ENCODE measurements around the gene RILP. TPM values are rescaled to one million over a fixed set of nuclear protein-coding genes. Genes with fewer than 3 reads are reported as not detected.
A peak's percentile ranks its signal among the peaks of the same experiment; 100 is the strongest.

Gene RILP
- total RNA-seq, 1 donor from 2014 or later = 3.4 TPM

DNA sequence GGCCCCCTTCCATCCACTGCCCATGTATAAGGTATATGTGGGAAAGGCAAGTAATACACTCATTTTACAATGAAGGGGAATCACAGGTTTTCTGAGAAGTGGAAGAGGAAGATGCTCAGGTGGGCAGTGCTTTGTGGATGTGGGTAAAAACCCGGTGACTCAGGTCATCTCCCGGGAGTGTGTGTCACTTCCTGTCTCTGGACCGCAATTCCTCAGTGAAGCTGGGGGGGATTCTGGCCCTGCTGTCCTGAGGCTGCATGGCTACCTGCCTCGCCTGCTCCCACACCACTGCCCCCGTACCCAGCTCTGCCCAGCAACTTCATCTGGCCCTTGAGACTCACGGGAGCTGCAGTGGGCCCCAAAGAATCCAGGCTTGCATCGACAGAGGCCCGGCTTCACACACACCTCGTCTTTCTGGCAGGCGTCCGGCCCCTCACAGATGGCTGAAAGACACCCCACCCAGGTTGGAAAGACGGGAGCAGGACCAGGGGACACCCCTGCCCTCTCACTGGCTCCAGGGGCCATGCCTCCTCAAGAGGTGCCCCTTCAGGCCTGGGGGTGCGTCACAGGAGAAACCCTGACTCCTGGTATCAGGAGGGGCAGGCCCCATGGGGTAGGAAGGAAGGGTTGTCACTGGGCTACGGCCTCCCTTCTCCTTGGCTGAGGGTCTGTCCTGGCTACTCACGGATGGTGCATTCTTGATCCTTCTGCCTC lies 5.0 kb downstream of the RILP start:
- Histone ChIP-seq H3K36me3 (ENCODE audit: control insufficient read depth, insufficient read depth, low read length) (peaks cover 2% of the 10 kb centered on the region), H3K4me3 (ENCODE audit: low read depth, low read length) (no peak overlapping the region), H3K27me3 (ENCODE audit: control insufficient read depth, insufficient read depth, low read length) (no peaks in the 10 kb centered on the region)
- DNase-seq (ENCODE audit: low read depth) = peak; percentile 77
- TF ChIP-seq, protein P1, sequence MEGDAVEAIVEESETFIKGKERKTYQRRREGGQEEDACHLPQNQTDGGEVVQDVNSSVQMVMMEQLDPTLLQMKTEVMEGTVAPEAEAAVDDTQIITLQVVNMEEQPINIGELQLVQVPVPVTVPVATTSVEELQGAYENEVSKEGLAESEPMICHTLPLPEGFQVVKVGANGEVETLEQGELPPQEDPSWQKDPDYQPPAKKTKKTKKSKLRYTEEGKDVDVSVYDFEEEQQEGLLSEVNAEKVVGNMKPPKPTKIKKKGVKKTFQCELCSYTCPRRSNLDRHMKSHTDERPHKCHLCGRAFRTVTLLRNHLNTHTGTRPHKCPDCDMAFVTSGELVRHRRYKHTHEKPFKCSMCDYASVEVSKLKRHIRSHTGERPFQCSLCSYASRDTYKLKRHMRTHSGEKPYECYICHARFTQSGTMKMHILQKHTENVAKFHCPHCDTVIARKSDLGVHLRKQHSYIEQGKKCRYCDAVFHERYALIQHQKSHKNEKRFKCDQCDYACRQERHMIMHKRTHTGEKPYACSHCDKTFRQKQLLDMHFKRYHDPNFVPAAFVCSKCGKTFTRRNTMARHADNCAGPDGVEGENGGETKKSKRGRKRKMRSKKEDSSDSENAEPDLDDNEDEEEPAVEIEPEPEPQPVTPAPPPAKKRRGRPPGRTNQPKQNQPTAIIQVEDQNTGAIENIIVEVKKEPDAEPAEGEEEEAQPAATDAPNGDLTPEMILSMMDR (IDR thresholded peaks at IDR 0.05; ENCODE audit: insufficient read depth, low read length, severe bottlenecking) = no peak
- FAIRE-seq = no peak

- FAIRE-seq (no peak), DNase-seq (ENCODE audit: low read depth) (no peak)
- H3K36me3 ChIP-seq (ENCODE audit: control insufficient read depth, insufficient read depth, low read length) = peaks cover 2% of the 10 kb centered on the region
- TF ChIP-seq, protein P1 (IDR thresholded peaks at IDR 0.05; ENCODE audit: insufficient read depth, low read length, severe bottlenecking) = no peak
- H3K4me3 ChIP-seq (ENCODE audit: low read depth, low read length) = peak overlapping the region; percentile 35
- H3K27me3 ChIP-seq (ENCODE audit: control insufficient read depth, insufficient read depth, low read length) = no peaks in the 10 kb centered on the region
Observed at GRCh38 chr17:1643999-1644492, 5.6 kb downstream of the RILP start.

DNA sequence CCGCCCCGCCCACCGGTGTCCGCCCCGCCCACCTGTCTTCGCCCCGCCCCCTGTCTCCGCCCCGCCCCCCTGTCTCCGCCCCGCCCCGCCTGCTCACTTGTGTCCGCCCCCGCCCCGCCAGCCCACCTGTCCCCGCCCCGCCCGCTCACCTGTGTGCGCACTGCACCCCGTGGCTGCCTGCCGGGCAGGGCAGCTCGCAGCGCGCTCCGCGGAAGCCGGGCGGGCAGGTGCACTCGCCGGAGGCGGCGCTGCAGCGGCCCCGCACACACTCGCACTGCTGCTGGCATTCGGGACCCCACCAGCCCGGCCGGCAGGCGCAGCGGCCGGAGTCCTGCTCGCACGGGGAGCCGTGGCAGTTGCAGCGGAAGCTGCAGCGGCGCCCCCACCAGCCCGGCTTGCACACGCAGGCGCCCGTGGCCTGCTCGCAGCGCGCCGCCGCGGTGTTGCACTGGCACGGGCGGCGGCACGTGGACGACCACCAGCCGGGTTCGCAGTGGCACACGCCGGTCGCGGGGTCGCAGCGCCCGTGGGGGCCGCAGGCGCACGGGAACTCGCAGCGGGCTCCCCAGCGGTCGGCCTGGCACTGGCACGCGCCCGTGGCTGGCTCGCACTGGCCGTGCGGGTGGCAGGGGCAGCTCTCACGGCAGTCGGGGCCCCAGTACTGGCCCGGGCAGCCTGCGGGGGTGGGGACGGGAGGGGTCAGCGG lies 6.2 kb downstream of the RILP start:
- peak; percentile 40 for DNase-seq (ENCODE audit: low read depth)
- Histone ChIP-seq H3K36me3 (ENCODE audit: control insufficient read depth, insufficient read depth, low read length) (peaks cover 2% of the 10 kb centered on the region), H3K4me3 (ENCODE audit: low read depth, low read length) (peak overlapping the region; percentile 35), H3K27me3 (ENCODE audit: control insufficient read depth, insufficient read depth, low read length) (no peaks in the 10 kb centered on the region)
- TF ChIP-seq, protein P1 (IDR thresholded peaks at IDR 0.05; ENCODE audit: insufficient read depth, low read length, severe bottlenecking) = peak; percentile 35
- no peak for FAIRE-seq

GRCh38 chr17:1641065-1641403 lies 8.6 kb downstream of the RILP start:
- TF ChIP-seq, protein P1 (IDR thresholded peaks at IDR 0.05; ENCODE audit: insufficient read depth, low read length, severe bottlenecking) = no peak
- Histone ChIP-seq H3K27me3 (ENCODE audit: control insufficient read depth, insufficient read depth, low read length) (no peaks in the 10 kb centered on the region), H3K4me3 (ENCODE audit: low read depth, low read length) (no peak overlapping the region), H3K36me3 (ENCODE audit: control insufficient read depth, insufficient read depth, low read length) (no peaks in the 10 kb centered on the region)
- FAIRE-seq (no peak), DNase-seq (ENCODE audit: low read depth) (no peak)

GRCh38 chr17:1640329-1641064 lies 9.2 kb downstream of the RILP start:
- FAIRE-seq = no peak

More at GRCh38 chr17:1640329-1641064, 9.2 kb downstream of the RILP start:
- Histone ChIP-seq H3K4me3 (ENCODE audit: low read depth, low read length) (no peak overlapping the region), H3K36me3 (ENCODE audit: control insufficient read depth, insufficient read depth, low read length) (no peaks in the 10 kb centered on the region), H3K27me3 (ENCODE audit: control insufficient read depth, insufficient read depth, low read length) (no peaks in the 10 kb centered on the region)
- no peak for DNase-seq (ENCODE audit: low read depth)
- TF ChIP-seq, protein P1 (IDR thresholded peaks at IDR 0.05; ENCODE audit: insufficient read depth, low read length, severe bottlenecking) = no peak
